SK-MEL-5 (cell line): ENCODE results near the gene TNFAIP8L1. TPM values are rescaled to one million over a fixed set of nuclear protein-coding genes. Genes with fewer than 3 reads are reported as not detected.

ENCODE experiments used
- DNase-seq: peaks from one replicate; pipeline ENCODE4 v3.0.0-alpha.2; 2016; ENCODE audit warnings: low read depth, low spot score
- in situ Hi-C: cut with HindIII; loops from 2 replicates; pipeline ENCODE4 v1.10.0; 2016; ENCODE audit warnings: low sequenced_read_pairs, high pct_unique_total_duplicates, low pct_unique_long_range_greater_than_20kb
- total RNA-seq: library from RNA; depleted of rRNA; stranded (reverse); fragments of >200 nt; shearing (Covaris generic); gene quantifications from 2 replicates; pipeline ENCODE4 v1.2.3, GENCODE V29; 2014

TNFAIP8L1 gene
- total RNA-seq, 1 experiment from 2014 or later = 2.8 TPM

GRCh38 chr19:4689403-4689802 lies 50.1 kb downstream of the TNFAIP8L1 start:
- in situ Hi-C loops = no loop called here
- DNase-seq = no peak

- in situ Hi-C loops = no loop called here
- DNase-seq = peak; percentile 22
These were observed 51.0 kb downstream of the TNFAIP8L1 start for GRCh38 chr19:4690361-4690760.

- in situ Hi-C loops = no loop called here
These were observed 52.1 kb downstream of the TNFAIP8L1 start for GRCh38 chr19:4691373-4691772.

GRCh38 chr19:4692251-4693077 lies 53.1 kb downstream of the TNFAIP8L1 start:
- no peak for DNase-seq
- in situ Hi-C loops = no loop called here

More at GRCh38 chr19:4691373-4691772, 52.1 kb downstream of the TNFAIP8L1 start:
- DNase-seq = peak; percentile 23

- in situ Hi-C loops = no loop called here
- no peak for DNase-seq
These were observed 53.7 kb downstream of the TNFAIP8L1 start for GRCh38 chr19:4693078-4693350.

- in situ Hi-C loops = no loop called here
- no peak for DNase-seq
These were observed 54.3 kb downstream of the TNFAIP8L1 start for GRCh38 chr19:4693471-4694121.

GRCh38 chr19:4694211-4694987 lies 55.1 kb downstream of the TNFAIP8L1 start:
- in situ Hi-C loops = no loop called here
- peak; percentile 80 for DNase-seq

- no peak for DNase-seq
These were observed 56.0 kb downstream of the TNFAIP8L1 start for GRCh38 chr19:4695224-4695731.

GRCh38 chr19:4697304-4697703 lies 58.0 kb downstream of the TNFAIP8L1 start:
- in situ Hi-C loops = no loop called here
- DNase-seq = no peak

More at GRCh38 chr19:4695224-4695731, 56.0 kb downstream of the TNFAIP8L1 start:
- in situ Hi-C loops = no loop called here

GRCh38 chr19:4699826-4700692 lies 60.7 kb downstream of the TNFAIP8L1 start:
- DNase-seq = no peak
- in situ Hi-C loops = no loop called here

GRCh38 chr19:4700693-4700970 lies 61.3 kb downstream of the TNFAIP8L1 start:
- in situ Hi-C loops = no loop called here
- DNase-seq = no peak

- no peak for DNase-seq
- in situ Hi-C loops = no loop called here
These were observed 62.2 kb downstream of the TNFAIP8L1 start for GRCh38 chr19:4701557-4701956.

GRCh38 chr19:4702764-4703163 lies 63.4 kb downstream of the TNFAIP8L1 start:
- no peak for DNase-seq
- in situ Hi-C loops = no loop called here

- no peak for DNase-seq
- in situ Hi-C loops = no loop called here
These were observed 64.5 kb downstream of the TNFAIP8L1 start for GRCh38 chr19:4703671-4704316.

- in situ Hi-C loops = no loop called here
These were observed 65.0 kb downstream of the TNFAIP8L1 start for GRCh38 chr19:4704317-4704673.

More at GRCh38 chr19:4704317-4704673, 65.0 kb downstream of the TNFAIP8L1 start:
- no peak for DNase-seq
